Colonic mucosa (tissue), 4 donors: ENCODE data around the gene VDAC1. TPM values are rescaled to one million over a fixed set of nuclear protein-coding genes. Genes with fewer than 3 reads are reported as not detected.

ENCODE experiments used
- DNase-seq: peaks from one replicate; pipeline ENCODE4 v3.0.0-alpha.2; 2020
- H3K27ac ChIP-seq: fragments of 200-600 bp; one replicate; pipeline ENCODE4 v1.8.0; 2021
- H3K27me3 ChIP-seq: fragments of 200-600 bp; one replicate; pipeline ENCODE4 v1.8.0; 2021
- H3K36me3 ChIP-seq: fragments of 200-600 bp; one replicate; pipeline ENCODE4 v1.8.0; 2021
- H3K4me1 ChIP-seq: fragments of 200-600 bp; one replicate; pipeline ENCODE4 v1.8.0; 2021; ENCODE audit warnings: mild to moderate bottlenecking
- H3K4me3 ChIP-seq: fragments of 200-600 bp; one replicate; pipeline ENCODE4 v1.8.0; 2021
- H3K9ac ChIP-seq, 2 donors: one replicate each; pipeline ENCODE4 v1.7.0; 2013; ENCODE audit warnings: control low read depth in 2 of 2, low read depth in 2 of 2, low read length in 2 of 2
- H3K9me3 ChIP-seq: fragments of 200-600 bp; one replicate; pipeline ENCODE4 v1.8.0; 2021
- intact Hi-C: fragments of 100-400 bp; cut with DNase I; formaldehyde crosslinking; loops from one replicate; pipeline ENCODE4 v1.14.1; 2022
- total RNA-seq, 2 donors: library from RNA; stranded (reverse); fragmentation: NEBNext Ultra II Directional in 1 of 2; extraction: Animal tissue kit (Norgen Biotek cat#: 25700) in 1 of 2; gene quantifications; one replicate each; pipeline ENCODE4 v1.2.1, GENCODE V29; 2021
- TF ChIP-seq, protein P1 (sequence below): fragments of 200-600 bp; IDR thresholded peaks from one replicate; pipeline ENCODE4 v1.8.0; 2022; ENCODE audit warnings: antibody characterized with exemption, mild to moderate bottlenecking
- donor health status: healthy.
- donor health status: DM: no; HTN: no; CAD: no.
- donor health status: DM: no; HTN: no; CAD: no.

Gene VDAC1
- total RNA-seq, 2 donors from 2014 or later: 297 to 306 TPM

DNA sequence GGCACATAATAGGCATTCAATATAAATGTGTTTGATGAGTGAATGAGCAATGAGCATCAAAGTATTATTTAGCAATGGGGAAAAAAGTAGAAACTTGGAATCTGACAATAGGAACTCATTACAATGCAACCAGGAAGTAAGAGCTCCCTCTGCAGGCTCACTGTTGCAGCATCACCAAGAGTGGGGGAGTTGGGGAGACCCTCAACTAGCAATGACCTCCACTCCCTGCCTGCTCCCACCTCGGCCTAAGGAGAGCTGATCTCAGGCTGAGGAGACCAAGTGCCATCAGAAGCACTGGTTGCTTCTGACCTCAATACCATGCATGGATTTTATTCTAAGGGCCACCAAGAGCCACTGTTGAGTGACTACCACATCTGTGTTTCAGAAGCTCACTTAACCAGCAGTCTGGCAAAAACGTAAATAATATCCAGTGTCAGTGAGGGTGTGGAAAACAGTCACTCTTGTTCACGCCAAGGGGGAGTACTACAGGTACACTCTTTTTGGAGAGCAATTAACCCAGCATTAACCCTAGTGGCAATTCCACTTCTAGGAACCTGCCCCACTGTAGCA lies 8.0 kb downstream of the VDAC1 start:
- H3K27ac ChIP-seq: no peak overlapping the region

DNA sequence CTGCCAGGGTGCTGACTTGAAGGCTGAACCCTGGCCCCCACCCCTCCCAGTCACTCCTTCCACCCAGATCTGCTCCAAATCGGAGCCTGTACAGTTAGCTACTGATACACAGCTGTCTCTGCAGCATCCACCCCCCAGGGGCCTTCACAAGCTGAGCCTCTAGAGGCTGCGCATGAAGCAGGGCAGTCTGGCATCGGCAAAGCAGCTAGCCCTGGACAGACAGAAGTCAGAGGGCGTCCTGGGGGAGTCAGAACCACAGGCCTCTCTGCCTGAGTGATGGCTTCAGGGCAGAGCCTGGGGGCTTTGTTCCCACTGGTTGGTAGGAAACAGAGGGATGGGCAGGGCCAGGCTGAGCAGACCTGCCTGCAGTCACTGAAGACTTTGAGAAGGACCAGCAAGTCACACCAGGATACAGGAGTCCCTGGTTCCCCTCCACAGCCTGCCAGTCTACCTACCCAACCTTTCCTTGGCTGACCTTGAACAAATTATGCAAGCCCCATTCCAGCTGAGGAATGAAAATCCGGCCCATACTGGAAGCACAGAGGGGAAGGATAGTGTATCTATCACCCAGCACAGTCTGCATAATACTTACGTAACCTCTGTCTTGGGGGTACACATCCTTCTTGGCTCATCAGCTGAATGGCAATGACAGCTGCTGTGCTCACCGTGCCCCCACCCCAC lies 8.8 kb downstream of the VDAC1 start:
- peaks cover 10% of the 10 kb centered on the region for H3K4me1 ChIP-seq
- H3K27ac ChIP-seq: no peak overlapping the region
- TF ChIP-seq, protein P1, sequence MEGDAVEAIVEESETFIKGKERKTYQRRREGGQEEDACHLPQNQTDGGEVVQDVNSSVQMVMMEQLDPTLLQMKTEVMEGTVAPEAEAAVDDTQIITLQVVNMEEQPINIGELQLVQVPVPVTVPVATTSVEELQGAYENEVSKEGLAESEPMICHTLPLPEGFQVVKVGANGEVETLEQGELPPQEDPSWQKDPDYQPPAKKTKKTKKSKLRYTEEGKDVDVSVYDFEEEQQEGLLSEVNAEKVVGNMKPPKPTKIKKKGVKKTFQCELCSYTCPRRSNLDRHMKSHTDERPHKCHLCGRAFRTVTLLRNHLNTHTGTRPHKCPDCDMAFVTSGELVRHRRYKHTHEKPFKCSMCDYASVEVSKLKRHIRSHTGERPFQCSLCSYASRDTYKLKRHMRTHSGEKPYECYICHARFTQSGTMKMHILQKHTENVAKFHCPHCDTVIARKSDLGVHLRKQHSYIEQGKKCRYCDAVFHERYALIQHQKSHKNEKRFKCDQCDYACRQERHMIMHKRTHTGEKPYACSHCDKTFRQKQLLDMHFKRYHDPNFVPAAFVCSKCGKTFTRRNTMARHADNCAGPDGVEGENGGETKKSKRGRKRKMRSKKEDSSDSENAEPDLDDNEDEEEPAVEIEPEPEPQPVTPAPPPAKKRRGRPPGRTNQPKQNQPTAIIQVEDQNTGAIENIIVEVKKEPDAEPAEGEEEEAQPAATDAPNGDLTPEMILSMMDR: no peak
- H3K36me3 ChIP-seq: no peaks in the 10 kb centered on the region
- no peak overlapping the region for H3K4me3 ChIP-seq
- no peak for DNase-seq
- intact Hi-C loops: no loop called here
- H3K27me3 ChIP-seq: no peaks in the 10 kb centered on the region
- H3K9ac ChIP-seq: peak overlapping the region in 1 of 2 donors; percentile 21
- H3K9me3 ChIP-seq: no peaks in the 10 kb centered on the region

More for the DNA sequence above, 8.0 kb downstream of the VDAC1 start:
- TF ChIP-seq, protein P1: peak; percentile 29
- H3K9me3 ChIP-seq: no peaks in the 10 kb centered on the region
- intact Hi-C loops: no loop called here
- no peak overlapping the region for H3K9ac ChIP-seq
- no peak for DNase-seq
- H3K4me3 ChIP-seq: no peak overlapping the region
- H3K4me1 ChIP-seq: peaks cover 10% of the 10 kb centered on the region
- no peaks in the 10 kb centered on the region for H3K27me3 ChIP-seq
- no peaks in the 10 kb centered on the region for H3K36me3 ChIP-seq

DNA sequence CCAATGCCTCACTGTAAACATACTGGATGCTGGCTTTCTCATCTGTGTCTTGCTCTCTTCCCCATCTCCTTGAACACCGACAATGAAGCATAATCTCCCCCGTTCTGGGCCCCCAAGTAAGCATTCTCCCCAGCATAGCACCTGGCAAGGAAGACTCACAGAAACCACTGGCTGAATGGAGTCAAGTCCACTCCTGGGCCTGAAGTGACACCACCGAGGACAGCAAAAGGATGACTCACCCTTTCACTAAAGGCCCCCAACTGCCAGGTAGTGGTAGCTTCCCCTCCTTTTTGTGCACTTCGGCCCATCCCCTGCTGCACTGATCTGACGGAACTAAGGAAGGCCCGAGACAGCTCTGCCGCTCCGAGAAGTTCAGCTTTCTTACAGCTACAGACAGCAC lies 9.4 kb downstream of the VDAC1 start:
- Histone ChIP-seq H3K9ac (no peak overlapping the region), H3K4me1 (peaks cover 10% of the 10 kb centered on the region)
- intact Hi-C loops: no loop called here

DNA sequence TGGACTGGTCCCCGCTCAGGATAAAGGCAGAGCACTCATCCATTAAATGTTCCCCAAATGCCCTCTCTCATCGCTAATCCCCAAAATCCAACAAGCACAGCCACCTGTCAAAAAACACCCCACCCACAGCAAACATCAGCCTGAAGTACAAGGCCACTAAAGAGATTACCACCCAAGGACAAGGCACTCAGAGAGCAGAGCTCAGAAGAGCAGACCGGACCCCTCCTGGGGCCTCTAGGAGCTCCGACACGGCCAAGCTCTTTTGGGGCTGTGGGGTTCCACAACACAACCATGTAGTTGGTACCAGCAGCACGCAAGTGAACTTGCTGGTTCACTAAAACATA lies 9.8 kb downstream of the VDAC1 start:
- TF ChIP-seq, protein P1: no peak
- Histone ChIP-seq H3K36me3 (no peaks in the 10 kb centered on the region), H3K9ac (no peak overlapping the region), H3K4me3 (no peak overlapping the region), H3K27ac (no peak overlapping the region), H3K27me3 (no peaks in the 10 kb centered on the region), H3K9me3 (no peaks in the 10 kb centered on the region), H3K4me1 (peaks cover 7% of the 10 kb centered on the region)
- intact Hi-C loops: no loop called here
- no peak for DNase-seq

More for the DNA sequence above, 9.4 kb downstream of the VDAC1 start:
- Histone ChIP-seq H3K27me3 (no peaks in the 10 kb centered on the region), H3K36me3 (no peaks in the 10 kb centered on the region), H3K27ac (no peak overlapping the region), H3K9me3 (no peaks in the 10 kb centered on the region), H3K4me3 (no peak overlapping the region)
- DNase-seq: no peak
- TF ChIP-seq, protein P1: no peak

DNA sequence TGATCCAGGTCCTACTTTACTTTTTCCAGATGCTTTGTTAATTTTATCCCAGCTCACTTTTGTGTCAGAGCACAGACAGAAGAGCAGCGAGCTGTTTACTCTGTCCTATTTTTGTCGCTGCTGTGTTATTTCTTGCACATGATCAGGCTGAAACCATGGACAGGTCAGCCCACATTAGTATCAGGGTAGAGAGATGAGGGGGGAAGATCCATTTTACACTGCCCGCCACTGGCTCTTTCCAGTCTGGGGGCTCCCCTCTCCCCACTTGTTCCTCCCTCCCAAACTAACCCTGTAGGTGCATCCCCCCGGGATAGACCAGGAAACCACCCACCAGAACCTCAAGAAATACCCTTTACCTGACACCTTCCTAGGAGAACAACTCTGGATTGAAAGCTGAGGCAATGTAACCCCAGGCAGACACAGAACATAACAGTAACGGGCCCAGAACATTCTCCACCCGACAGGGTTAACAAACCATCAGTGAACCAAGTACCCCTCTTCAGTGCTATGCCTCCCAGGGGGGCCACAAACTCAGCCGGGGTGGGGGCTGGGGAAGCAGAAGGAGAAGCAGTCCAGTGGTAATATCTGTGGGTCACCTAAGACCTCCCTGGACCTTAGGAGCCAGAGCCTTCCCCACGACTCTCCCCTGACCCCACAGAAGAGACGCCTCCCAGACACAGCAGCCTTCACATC lies 10.3 kb downstream of the VDAC1 start:
- TF ChIP-seq, protein P1: no peak
- Histone ChIP-seq H3K4me1 (peaks cover 7% of the 10 kb centered on the region), H3K27ac (no peak overlapping the region), H3K36me3 (no peaks in the 10 kb centered on the region), H3K9me3 (no peaks in the 10 kb centered on the region), H3K27me3 (no peaks in the 10 kb centered on the region), H3K4me3 (no peak overlapping the region), H3K9ac (no peak overlapping the region)
- intact Hi-C loops: no loop called here
- no peak for DNase-seq
